GM12864 (cell line): Measurements from ENCODE around the gene MAPKAP1.

Experiments used
- DNase-seq: peaks from one replicate; pipeline ENCODE4 v3.0.0-alpha.2; 2011; ENCODE audit warnings: low read depth
- H3K4me3 ChIP-seq: 2 replicates; pipeline ENCODE4 v1.5.1; 2011; ENCODE audit warnings: mild to moderate bottlenecking, low read depth, low read length, control low read depth
- CTCF ChIP-seq: IDR thresholded peaks from 2 replicates; pipeline ENCODE4 v1.5.1; 2011; ENCODE audit warnings: low read depth, mild to moderate bottlenecking, moderate library complexity, low read length, control low read depth, inconsistent platforms; ENCODE audit errors: missing control alignments

MAPKAP1 gene

GRCh38 chr9:125430161-125431011, 276.6 kb downstream of the MAPKAP1 start:
- H3K4me3 ChIP-seq: no peak overlapping the region
- DNase-seq: no peak
- no peak for TF ChIP-seq CTCF

GRCh38 chr9:125429476-125430160, 277.4 kb downstream of the MAPKAP1 start:
- TF ChIP-seq CTCF: no peak
- no peak overlapping the region for H3K4me3 ChIP-seq
- DNase-seq: no peak

GRCh38 chr9:125428902-125429467, 278.0 kb downstream of the MAPKAP1 start:
- TF ChIP-seq CTCF: no peak
- H3K4me3 ChIP-seq: no peak overlapping the region
- DNase-seq: no peak

- DNase-seq: no peak
- no peak overlapping the region for H3K4me3 ChIP-seq
- TF ChIP-seq CTCF: peak; percentile 78
Observed at GRCh38 chr9:125428060-125428901, 278.7 kb downstream of the MAPKAP1 start.

GRCh38 chr9:125427556-125427955, 279.5 kb downstream of the MAPKAP1 start:
- no peak for DNase-seq
- no peak for TF ChIP-seq CTCF
- no peak overlapping the region for H3K4me3 ChIP-seq

DNA sequence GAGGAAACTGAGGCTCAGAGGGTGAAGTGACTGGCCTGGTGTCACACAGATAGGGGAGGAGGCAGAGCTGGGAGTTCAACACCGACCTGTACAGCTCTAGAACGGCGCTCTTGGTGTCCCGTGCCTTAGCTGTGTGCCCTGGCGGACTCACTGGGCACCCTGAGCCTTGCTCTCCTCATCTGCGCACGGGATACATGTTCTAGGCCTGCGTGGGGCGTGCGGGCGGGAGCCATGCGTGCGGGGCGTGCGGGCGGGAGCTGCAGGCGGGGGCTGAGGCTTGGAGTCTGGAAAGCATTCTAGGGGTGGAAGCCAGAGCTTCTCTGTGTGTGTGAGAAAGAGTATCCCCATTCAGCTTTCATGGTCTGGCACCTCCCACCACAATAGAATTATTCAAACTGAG, 280.1 kb downstream of the MAPKAP1 start:
- TF ChIP-seq CTCF: no peak
- no peak overlapping the region for H3K4me3 ChIP-seq
- DNase-seq: no peak
